Sigmoid colon (tissue), 7 donors: Measurements from ENCODE around the gene AIF1. TPM values are rescaled to one million over a fixed set of nuclear protein-coding genes. Genes with fewer than 3 reads are reported as not detected.

Experiments used
- DNase-seq: peaks from one replicate; pipeline ENCODE4 v3.0.0-alpha.2; 2019
- H3K27ac ChIP-seq, 4 donors: fragments of 200-600 bp; sonication (generic); one replicate each; pipeline ENCODE4 v1.5.1; 2016 to 2019; ENCODE audit warnings: mild to moderate bottlenecking in 1 of 4
- H3K27me3 ChIP-seq, 3 donors: fragments of 200-600 bp; sonication (generic); one replicate each; pipeline ENCODE4 v1.5.1; 2019; ENCODE audit warnings: mild to moderate bottlenecking in 1 of 3
- H3K36me3 ChIP-seq, 4 donors: fragments of 200-600 bp; sonication (generic); one replicate each; pipeline ENCODE4 v1.5.1; 2016 to 2019
- H3K4me1 ChIP-seq, 4 donors: fragments of 200-600 bp; sonication (generic); one replicate each; pipeline ENCODE4 v1.5.1; 2017 to 2019
- H3K4me3 ChIP-seq, 4 donors: fragments of 200-600 bp; sonication (generic); one replicate each; pipeline ENCODE4 v1.5.1; 2017 to 2019; ENCODE audit warnings: mild to moderate bottlenecking in 2 of 4, moderate library complexity in 1 of 4
- H3K9me3 ChIP-seq, 4 donors: fragments of 200-600 bp in 3 of 4; sonication (generic) in 3 of 4; one replicate each; pipeline versions ENCODE4 v1.5.1 to v1.6.1; 2013 to 2019
- EP300 ChIP-seq, 4 donors: sonication (generic); formaldehyde crosslinking; IDR thresholded peaks; one replicate each; pipeline ENCODE4 v1.6.1; 2017; ENCODE audit warnings: antibody characterized with exemption in 4 of 4
- POLR2A ChIP-seq, 2 donors: fragments of 450-650 bp; IDR thresholded peaks; one replicate each; pipeline ENCODE4 v1.6.1; 2016; ENCODE audit warnings: antibody characterized with exemption in 2 of 2, mild to moderate bottlenecking in 2 of 2, moderate library complexity in 2 of 2
- POLR2AphosphoS5 ChIP-seq, 4 donors: sonication (generic); formaldehyde crosslinking; IDR thresholded peaks; one replicate each; pipeline ENCODE4 v1.6.1; 2017; ENCODE audit warnings: antibody characterized with exemption in 4 of 4
- WGBS, 2 donors: extraction: QIAGEN DNeasy Blood & Tissue Kit; methylation state at CpG; one replicate each; pipeline ENCODE4 v1.1.7; 2013; 5-methylcytosine and 5-hydroxymethylcytosine counted together
- intact Hi-C: fragments of 100-400 bp; cut with DNase I; formaldehyde crosslinking; loops from one replicate; pipeline ENCODE4 v1.15.1; 2023
- polyA plus RNA-seq, 3 donors: library from polyadenylated mRNA; stranded (reverse); fragments of 200-250 nt; gene quantifications; one replicate each; pipeline ENCODE4 v1.2.3, GENCODE V29; 2013
- total RNA-seq, 4 donors: library from RNA; depleted of rRNA; stranded (reverse); fragments of >200 nt; gene quantifications; one replicate each; pipeline ENCODE4 v1.1.0, GENCODE V29; 2016
- TF ChIP-seq, protein P1 (sequence below), 4 experiments: fragments of 450-650 bp in 3 of 4; fragments of 200-600 bp in 1 of 4; IDR thresholded peaks; one replicate each; pipeline ENCODE4 v1.5.1; 2016 to 2019; ENCODE audit warnings: antibody characterized with exemption in 4 of 4, mild to moderate bottlenecking in 3 of 4, moderate library complexity in 2 of 4
- donor health status: healthy with polysubstance abuse.
- donor health status: Bipolar disorder and iron deficiency.
- donor health status: healthy.

Gene AIF1
- total and polyA plus RNA-seq, 7 donors = 12.5 to 133 (median 59.6) TPM

DNA sequence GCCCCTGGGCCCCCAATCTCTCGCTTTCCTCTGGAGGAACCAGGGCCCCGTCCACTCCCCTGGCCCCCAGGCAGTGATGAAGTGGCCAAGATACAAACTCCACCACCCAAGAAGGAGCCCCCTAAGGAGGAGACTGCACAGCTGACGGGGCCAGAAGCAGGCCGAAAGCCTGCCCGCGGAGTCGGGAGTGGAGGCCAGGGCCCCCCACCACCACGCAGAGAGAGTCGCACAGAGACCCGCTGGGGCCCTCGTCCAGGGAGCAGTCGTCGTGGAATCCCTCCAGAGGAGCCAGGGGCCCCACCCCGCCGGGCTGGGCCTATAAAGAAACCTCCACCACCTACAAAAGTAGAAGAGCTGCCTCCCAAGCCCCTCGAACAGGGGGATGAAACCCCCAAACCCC lies 16.2 kb downstream of the AIF1 start:
- TF ChIP-seq, protein P1, sequence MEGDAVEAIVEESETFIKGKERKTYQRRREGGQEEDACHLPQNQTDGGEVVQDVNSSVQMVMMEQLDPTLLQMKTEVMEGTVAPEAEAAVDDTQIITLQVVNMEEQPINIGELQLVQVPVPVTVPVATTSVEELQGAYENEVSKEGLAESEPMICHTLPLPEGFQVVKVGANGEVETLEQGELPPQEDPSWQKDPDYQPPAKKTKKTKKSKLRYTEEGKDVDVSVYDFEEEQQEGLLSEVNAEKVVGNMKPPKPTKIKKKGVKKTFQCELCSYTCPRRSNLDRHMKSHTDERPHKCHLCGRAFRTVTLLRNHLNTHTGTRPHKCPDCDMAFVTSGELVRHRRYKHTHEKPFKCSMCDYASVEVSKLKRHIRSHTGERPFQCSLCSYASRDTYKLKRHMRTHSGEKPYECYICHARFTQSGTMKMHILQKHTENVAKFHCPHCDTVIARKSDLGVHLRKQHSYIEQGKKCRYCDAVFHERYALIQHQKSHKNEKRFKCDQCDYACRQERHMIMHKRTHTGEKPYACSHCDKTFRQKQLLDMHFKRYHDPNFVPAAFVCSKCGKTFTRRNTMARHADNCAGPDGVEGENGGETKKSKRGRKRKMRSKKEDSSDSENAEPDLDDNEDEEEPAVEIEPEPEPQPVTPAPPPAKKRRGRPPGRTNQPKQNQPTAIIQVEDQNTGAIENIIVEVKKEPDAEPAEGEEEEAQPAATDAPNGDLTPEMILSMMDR (IDR thresholded peaks at IDR 0.05) = no peak
- TF ChIP-seq POLR2AphosphoS5 (IDR thresholded peaks at IDR 0.05) (no peak), POLR2A (IDR thresholded peaks at IDR 0.05) (no peak), EP300 (IDR thresholded peaks at IDR 0.05) (no peak)
- intact Hi-C loops = no loop called here
- no peak overlapping the region for H3K4me3 ChIP-seq
- 89 to 90% methylated on average over 16 of the region's 16 CpGs for WGBS, 2 donors
- H3K27me3 ChIP-seq = no peaks in the 10 kb centered on the region
- H3K36me3 ChIP-seq = peaks cover 61 to 100% (median 94%) of the 10 kb centered on the region in 4 donors
- H3K27ac ChIP-seq = no peak overlapping the region
- H3K4me1 ChIP-seq = no peaks in the 10 kb centered on the region
- no peaks in the 10 kb centered on the region for H3K9me3 ChIP-seq
- DNase-seq = no peak

DNA sequence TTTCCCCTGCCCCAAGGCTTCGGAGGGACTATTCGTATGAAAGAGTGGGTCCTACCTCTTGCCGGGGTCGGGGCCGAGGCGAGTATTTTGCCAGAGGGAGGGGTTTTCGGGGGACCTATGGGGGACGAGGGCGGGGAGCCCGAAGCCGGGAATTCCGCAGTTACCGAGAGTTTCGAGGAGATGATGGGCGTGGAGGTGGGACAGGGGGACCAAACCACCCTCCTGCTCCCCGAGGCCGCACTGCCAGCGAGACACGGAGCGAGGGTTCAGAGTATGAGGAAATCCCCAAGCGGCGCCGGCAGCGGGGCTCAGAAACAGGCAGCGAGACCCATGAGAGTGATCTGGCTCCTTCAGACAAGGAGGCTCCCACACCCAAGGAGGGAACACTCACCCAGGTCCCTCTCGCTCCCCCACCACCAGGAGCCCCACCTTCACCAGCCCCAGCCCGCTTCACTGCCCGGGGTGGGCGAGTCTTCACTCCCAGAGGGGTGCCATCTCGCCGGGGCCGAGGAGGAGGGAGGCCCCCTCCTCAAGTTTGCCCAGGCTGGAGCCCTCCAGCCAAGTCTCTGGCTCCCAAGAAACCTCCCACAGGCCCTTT lies 16.7 kb downstream of the AIF1 start:
- Histone ChIP-seq H3K36me3 (peaks cover 67 to 100% (median 94%) of the 10 kb centered on the region in 4 donors), H3K4me1 (no peaks in the 10 kb centered on the region), H3K27me3 (no peaks in the 10 kb centered on the region), H3K9me3 (no peaks in the 10 kb centered on the region), H3K27ac (peak overlapping the region in 2 of 4 donors; percentile 1 to 26), H3K4me3 (no peak overlapping the region)
- DNase-seq = no peak
- intact Hi-C loops = no loop called here
- WGBS, 2 donors = 90 to 93% methylated on average over 32 of the region's 32 CpGs
- TF ChIP-seq EP300 (IDR thresholded peaks at IDR 0.05) = no peak
- TF ChIP-seq POLR2AphosphoS5 (IDR thresholded peaks at IDR 0.05) = no peak
- TF ChIP-seq POLR2A (IDR thresholded peaks at IDR 0.05) = no peak
- TF ChIP-seq, protein P1 (IDR thresholded peaks at IDR 0.05) = no peak

DNA sequence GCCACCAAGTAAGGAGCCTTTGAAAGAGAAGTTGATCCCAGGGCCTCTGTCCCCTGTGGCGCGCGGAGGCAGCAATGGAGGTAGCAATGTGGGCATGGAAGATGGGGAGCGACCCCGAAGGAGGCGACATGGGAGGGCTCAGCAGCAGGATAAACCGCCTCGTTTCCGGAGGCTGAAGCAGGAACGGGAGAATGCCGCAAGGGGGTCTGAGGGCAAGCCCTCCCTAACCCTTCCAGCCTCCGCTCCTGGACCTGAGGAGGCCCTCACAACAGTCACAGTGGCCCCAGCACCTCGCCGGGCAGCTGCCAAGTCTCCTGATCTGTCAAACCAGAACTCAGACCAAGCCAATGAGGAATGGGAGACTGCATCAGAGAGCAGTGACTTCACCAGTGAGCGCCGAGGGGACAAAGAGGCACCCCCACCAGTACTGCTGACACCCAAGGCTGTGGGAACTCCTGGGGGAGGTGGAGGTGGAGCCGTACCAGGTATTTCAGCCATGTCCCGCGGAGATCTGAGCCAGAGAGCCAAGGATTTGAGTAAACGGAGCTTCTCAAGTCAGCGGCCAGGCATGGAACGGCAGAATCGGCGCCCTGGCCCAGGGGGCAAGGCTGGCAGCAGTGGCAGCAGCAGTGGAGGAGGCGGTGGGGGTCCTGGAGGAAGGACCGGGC lies 17.4 kb downstream of the AIF1 start:
- H3K36me3 ChIP-seq = peaks cover 67 to 100% (median 94%) of the 10 kb centered on the region in 4 donors

DNA sequence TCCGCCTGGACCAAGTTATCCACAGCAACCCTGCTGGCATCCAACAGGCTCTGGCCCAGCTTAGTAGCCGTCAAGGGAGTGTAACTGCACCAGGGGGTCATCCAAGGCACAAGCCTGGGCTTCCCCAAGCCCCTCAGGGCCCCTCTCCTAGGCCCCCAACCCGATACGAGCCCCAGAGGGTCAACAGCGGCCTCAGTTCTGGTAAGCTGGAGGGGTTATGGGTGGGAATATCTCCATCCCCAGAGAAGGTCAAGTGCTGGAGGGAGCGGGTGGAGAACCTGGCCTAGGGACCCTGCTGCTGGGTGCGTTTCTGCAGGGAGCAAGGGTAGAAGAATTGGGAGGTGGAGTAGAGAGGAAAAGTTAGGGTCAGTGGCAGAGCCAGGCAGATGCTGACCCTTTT lies 18.4 kb downstream of the AIF1 start:
- no peak for DNase-seq
- no peaks in the 10 kb centered on the region for H3K4me1 ChIP-seq
- no peak overlapping the region for H3K4me3 ChIP-seq
- H3K27ac ChIP-seq = no peak overlapping the region
- H3K36me3 ChIP-seq = peaks cover 62 to 100% (median 88%) of the 10 kb centered on the region in 4 donors
- H3K27me3 ChIP-seq = no peaks in the 10 kb centered on the region
- 93 to 96% methylated on average over 7 of the region's 7 CpGs for WGBS, 2 donors
- intact Hi-C loops = no loop called here
- peak in 2 of 4 donors; percentile 5 to 7 for TF ChIP-seq POLR2AphosphoS5 (IDR thresholded peaks at IDR 0.05)
- TF ChIP-seq, protein P1 (IDR thresholded peaks at IDR 0.05) = no peak
- no peaks in the 10 kb centered on the region for H3K9me3 ChIP-seq

More for the DNA sequence above, 17.4 kb downstream of the AIF1 start:
- Histone ChIP-seq H3K4me1 (no peaks in the 10 kb centered on the region), H3K4me3 (no peak overlapping the region), H3K27me3 (no peaks in the 10 kb centered on the region), H3K27ac (peak overlapping the region in 2 of 4 donors; percentile 1 to 26), H3K9me3 (no peaks in the 10 kb centered on the region)
- 93 to 94% methylated on average over 26 of the region's 26 CpGs for WGBS, 2 donors
- DNase-seq = no peak
- intact Hi-C loops = no loop called here
- TF ChIP-seq POLR2AphosphoS5 (IDR thresholded peaks at IDR 0.05) = peak in 1 of 4 donors; percentile 6
- TF ChIP-seq, protein P1 (IDR thresholded peaks at IDR 0.05) = no peak
